Caco-2 (cell line): ENCODE data around the gene PI4K2B. TPM values are rescaled to one million over a fixed set of nuclear protein-coding genes. Genes with fewer than 3 reads are reported as not detected.

Experiments
- BruUV-seq: library from RNA; stranded (reverse); fragments of 400-500 nt; replicated peaks from 2 replicates; lab custom pipeline; 2021; lab: Mats Ljungman, UMichigan
- CTCF ChIA-PET: fragments of 300-600 bp; sonication (Branson Sonifier 250); formaldehyde crosslinking; loops from one replicate; lab custom pipeline; 2022; ENCODE audit warnings: antibody characterized with exemption; lab: Charles Lee
- POLR2A ChIA-PET: fragments of 300-600 bp; sonication (Branson Sonifier 250); formaldehyde crosslinking; loops from one replicate; lab custom pipeline; 2022; ENCODE audit warnings: antibody characterized with exemption; lab: Charles Lee
- DNase-seq, 2 experiments: peaks; one replicate each; pipeline versions ENCODE4 v3.0.0 to v3.0.0-alpha.2; 2020 to 2022
- H3K27me3 ChIP-seq: replicated peaks from 2 replicates; pipeline ENCODE4 v1.6.0; 2011; ENCODE audit warnings: low read length; ENCODE audit not compliant: control insufficient read depth, insufficient read depth
- H3K36me3 ChIP-seq: 2 replicates; pipeline ENCODE4 v1.5.1; 2011; ENCODE audit warnings: low read length; ENCODE audit not compliant: control insufficient read depth, insufficient read depth
- H3K4me1 ChIP-seq: fragments of 250-450 bp; sonication (Bioruptor Pico); 2 replicates; pipeline ENCODE4 v1.5.1; 2020; ENCODE audit warnings: mild to moderate bottlenecking
- H3K4me3 ChIP-seq: 2 replicates; pipeline ENCODE4 v1.5.1; 2011; ENCODE audit warnings: low read depth, mild to moderate bottlenecking, control low read depth, low read length
- H3K9me3 ChIP-seq: fragments of 250-450 bp; sonication (Bioruptor Pico); 2 replicates; pipeline ENCODE4 v1.5.1; 2020; ENCODE audit warnings: mild to moderate bottlenecking, moderate library complexity
- H3K27ac Mint-ChIP-seq: one replicate; pipeline ENCODE4 v1.8.0; 2022; ENCODE audit warnings: mixed read lengths; ENCODE audit not compliant: unreplicated experiment
- H3K27me3 Mint-ChIP-seq: one replicate; pipeline ENCODE4 v1.8.0; 2022; ENCODE audit warnings: mixed read lengths; ENCODE audit not compliant: insufficient read depth, unreplicated experiment
- H3K36me3 Mint-ChIP-seq: one replicate; pipeline ENCODE4 v1.8.0; 2022; ENCODE audit warnings: mild to moderate bottlenecking, mixed read lengths; ENCODE audit not compliant: insufficient read depth, unreplicated experiment
- H3K4me1 Mint-ChIP-seq: one replicate; pipeline ENCODE4 v1.8.0; 2022; ENCODE audit warnings: low read depth, mixed read lengths; ENCODE audit not compliant: unreplicated experiment
- H3K4me3 Mint-ChIP-seq: one replicate; pipeline ENCODE4 v1.8.0; 2022; ENCODE audit warnings: mild to moderate bottlenecking, moderate library complexity, mixed read lengths; ENCODE audit not compliant: unreplicated experiment
- H3K9me3 Mint-ChIP-seq: one replicate; pipeline ENCODE4 v1.8.0; 2022; ENCODE audit warnings: mixed read lengths; ENCODE audit not compliant: unreplicated experiment
- CTCF ChIP-seq, 2 experiments: fragments of 200-600 bp in 1 of 2; IDR thresholded peaks; 1 replicate in 1 of 2; 2 replicates in 1 of 2; pipeline versions ENCODE4 v1.5.1 to v1.8.0; 2011 to 2022; ENCODE audit warnings: antibody characterized with exemption in 1 of 2, control low read depth in 1 of 2, inconsistent platforms in 1 of 2, low read depth in 1 of 2, low read length in 1 of 2, mild to moderate bottlenecking in 1 of 2, moderate library complexity in 1 of 2; ENCODE audit not compliant: insufficient read depth in 1 of 2, severe bottlenecking in 1 of 2, unreplicated experiment in 1 of 2
- intact Hi-C: fragments of 100-400 bp; cut with micrococcal nuclease; formaldehyde crosslinking; loops from one replicate; pipeline ENCODE4 v1.10.0; 2022; ENCODE audit not compliant: unreplicated experiment
- total RNA-seq: library from RNA; stranded (reverse); gene quantifications from 2 replicates; pipeline ENCODE4 v1.2.3, GENCODE V29; 2022

The PI4K2B gene
- total RNA-seq, 1 experiment from 2014 or later, result 25.0 TPM

DNA sequence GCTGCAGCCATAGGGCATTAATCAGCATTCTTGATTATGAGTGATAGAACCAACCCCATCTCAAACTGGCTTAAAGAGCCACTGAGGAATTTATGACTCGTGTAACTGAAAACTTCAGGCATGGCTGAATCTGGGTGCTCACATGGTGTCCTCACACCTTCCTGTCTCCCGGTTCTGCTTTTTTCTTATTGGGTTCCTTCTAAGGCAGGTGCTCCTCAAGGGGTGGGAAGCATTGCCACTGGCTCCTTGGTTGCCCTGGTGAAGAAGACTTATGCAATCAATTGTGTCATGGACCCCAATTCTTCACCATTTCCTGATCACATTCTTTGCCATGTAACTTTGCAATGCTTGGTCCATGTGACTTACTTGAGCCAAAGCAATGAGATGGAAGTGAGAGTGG lies 74.5 kb downstream of the PI4K2B start:
- no peak for TF ChIP-seq CTCF (IDR thresholded peaks at IDR 0.05; ENCODE audit: insufficient read depth in 1 of 2, low read depth in 1 of 2, low read length in 1 of 2, severe bottlenecking in 1 of 2, unreplicated experiment in 1 of 2)

DNA sequence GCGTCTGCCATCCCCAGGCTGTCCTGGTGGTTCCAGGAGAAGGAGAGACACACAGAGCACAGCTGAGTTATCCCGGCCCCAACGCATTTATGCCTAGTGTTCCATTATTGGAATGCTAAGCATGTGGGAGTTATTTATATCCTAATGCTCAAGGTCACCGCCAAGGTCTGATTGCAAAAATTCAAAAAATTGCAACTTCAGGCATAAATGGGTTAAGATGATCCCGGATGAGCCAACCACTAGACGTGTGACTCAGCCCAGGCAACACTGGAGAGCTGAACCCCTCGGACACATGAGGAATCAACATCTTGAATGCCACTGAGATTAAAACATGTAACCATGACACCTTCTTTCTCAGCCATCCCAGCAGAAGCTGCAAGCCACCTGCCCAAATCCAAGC lies 74.9 kb downstream of the PI4K2B start:
- BruUV-seq, result no TSS peak
- H3K9me3 ChIP-seq, result no peaks in the 10 kb centered on the region
- no peak for TF ChIP-seq CTCF (IDR thresholded peaks at IDR 0.05; ENCODE audit: insufficient read depth in 1 of 2, low read depth in 1 of 2, low read length in 1 of 2, severe bottlenecking in 1 of 2, unreplicated experiment in 1 of 2)
- peaks cover 9% of the 10 kb centered on the region for H3K36me3 Mint-ChIP-seq
- no peak overlapping the region for H3K4me3 Mint-ChIP-seq
- intact Hi-C loops, result no loop called here
- CTCF ChIA-PET, result no interaction called here
- no peak overlapping the region for H3K27ac Mint-ChIP-seq
- H3K4me3 ChIP-seq, result no peak overlapping the region
- H3K27me3 ChIP-seq, result no peaks in the 10 kb centered on the region
- POLR2A ChIA-PET, result no interaction called here
- H3K36me3 ChIP-seq, result no peaks in the 10 kb centered on the region
- H3K9me3 Mint-ChIP-seq, result no peaks in the 10 kb centered on the region
- peaks cover 15% of the 10 kb centered on the region for H3K4me1 ChIP-seq
- H3K4me1 Mint-ChIP-seq, result peaks cover 7% of the 10 kb centered on the region
- H3K27me3 Mint-ChIP-seq, result no peaks in the 10 kb centered on the region
- DNase-seq, result no peak

More for the DNA sequence above, 74.5 kb downstream of the PI4K2B start:
- no peaks in the 10 kb centered on the region for H3K27me3 ChIP-seq
- peaks cover 15% of the 10 kb centered on the region for H3K4me1 ChIP-seq
- Mint-ChIP-seq H3K4me1 (peaks cover 7% of the 10 kb centered on the region), H3K27me3 (no peaks in the 10 kb centered on the region), H3K4me3 (no peak overlapping the region), H3K36me3 (peaks cover 9% of the 10 kb centered on the region), H3K9me3 (no peaks in the 10 kb centered on the region), H3K27ac (no peak overlapping the region)
- POLR2A ChIA-PET, result no interaction called here
- H3K36me3 ChIP-seq, result no peaks in the 10 kb centered on the region
- intact Hi-C loops, result no loop called here
- no peak for DNase-seq
- BruUV-seq, result no TSS peak
- no peak overlapping the region for H3K4me3 ChIP-seq
- H3K9me3 ChIP-seq, result no peaks in the 10 kb centered on the region
- CTCF ChIA-PET, result no interaction called here

- H3K36me3 Mint-ChIP-seq, result peaks cover 10% of the 10 kb centered on the region
- H3K27ac Mint-ChIP-seq, result no peak overlapping the region
- H3K9me3 Mint-ChIP-seq, result no peaks in the 10 kb centered on the region
- H3K4me1 ChIP-seq, result peaks cover 15% of the 10 kb centered on the region
- intact Hi-C loops, result loop anchor here (5.0 kb wide), 1 partner anchor 57 kb away; no protein-coding TSS in a partner anchor
- no peaks in the 10 kb centered on the region for H3K36me3 ChIP-seq
- no peaks in the 10 kb centered on the region for H3K9me3 ChIP-seq
- no peak overlapping the region for H3K4me3 ChIP-seq
- DNase-seq, result no peak
- no peaks in the 10 kb centered on the region for H3K27me3 ChIP-seq
- BruUV-seq, result no TSS peak
- no peak for TF ChIP-seq CTCF (IDR thresholded peaks at IDR 0.05; ENCODE audit: insufficient read depth in 1 of 2, low read depth in 1 of 2, low read length in 1 of 2, severe bottlenecking in 1 of 2, unreplicated experiment in 1 of 2)
- no peak overlapping the region for H3K4me3 Mint-ChIP-seq
- POLR2A ChIA-PET, result no interaction called here
- H3K4me1 Mint-ChIP-seq, result peaks cover 7% of the 10 kb centered on the region
- no peaks in the 10 kb centered on the region for H3K27me3 Mint-ChIP-seq
- CTCF ChIA-PET, result no interaction called here
Measured at GRCh38 chr4:25310066-25310802, 76.4 kb downstream of the PI4K2B start.
